Measurements from ENCODE around the gene MZF1. TPM values are rescaled to one million over a fixed set of nuclear protein-coding genes. Genes with fewer than 3 reads are reported as not detected.

Gene MZF1
- total RNA-seq, 1 experiment from 2014 or later, result 50.7 TPM

GRCh38 chr19:58559275-58560006 is 13.7 kb downstream of the MZF1 start:
- CTCF ChIA-PET, result interaction anchor here (0.6 to 1.2 kb wide), 3 partner anchors 11 to 53 kb away, joined by 3 read pairs; no protein-coding TSS in a partner anchor
- H3K9me3 Mint-ChIP-seq (ENCODE audit: unreplicated experiment), result no peaks in the 10 kb centered on the region
- intact Hi-C loops (cut with micrococcal nuclease), result loop anchor here (2.0 kb wide), 1 partner anchor 13 kb away; the partner anchor contains the start of gene MZF1

GRCh38 chr19:58558623-58559274 is 14.4 kb downstream of the MZF1 start:
- Mint-ChIP-seq H3K9me3 (ENCODE audit: unreplicated experiment) (no peaks in the 10 kb centered on the region), H3K4me1 (ENCODE audit: insufficient read depth, unreplicated experiment) (peaks cover 34% of the 10 kb centered on the region), H3K4me3 (ENCODE audit: unreplicated experiment) (peak overlapping the region; percentile 98), H3K27me3 (ENCODE audit: insufficient read depth, unreplicated experiment) (no peaks in the 10 kb centered on the region), H3K36me3 (ENCODE audit: insufficient read depth, unreplicated experiment) (peaks cover 73% of the 10 kb centered on the region), H3K27ac (ENCODE audit: low read depth, unreplicated experiment) (peak overlapping the region; percentile 99)
- no TSS peak for BruUV-seq (replicated peaks)
- CTCF ChIA-PET, result interaction anchor here (0.6 to 1.2 kb wide), 3 partner anchors 11 to 52 kb away, joined by 3 read pairs; no protein-coding TSS in a partner anchor
- peak; percentile 99 for DNase-seq (ENCODE audit: unreplicated experiment)
- intact Hi-C loops (cut with micrococcal nuclease), result loop anchor here (2.0 kb wide), 1 partner anchor 14 kb away; the partner anchor contains the start of gene MZF1
- POLR2A ChIA-PET, result interaction anchor here (0.6 to 7.2 kb wide), 12 partner anchors 10 to 80 kb away, joined by 3 to 77 read pairs (median 11); partner anchors contain the start of genes MZF1, TRIM28 and ZBTB45
- no peak for TF ChIP-seq CTCF (IDR thresholded peaks at IDR 0.05; ENCODE audit: unreplicated experiment)

More at GRCh38 chr19:58559275-58560006, 13.7 kb downstream of the MZF1 start:
- no peak for TF ChIP-seq CTCF (IDR thresholded peaks at IDR 0.05; ENCODE audit: unreplicated experiment)
- peak; percentile 95 for DNase-seq (ENCODE audit: unreplicated experiment)
- H3K36me3 Mint-ChIP-seq (ENCODE audit: insufficient read depth, unreplicated experiment), result peaks cover 68% of the 10 kb centered on the region
- TSS peak; percentile 61 for BruUV-seq (replicated peaks)
- peak overlapping the region; percentile 98 for H3K4me3 Mint-ChIP-seq (ENCODE audit: unreplicated experiment)
- peaks cover 31% of the 10 kb centered on the region for H3K4me1 Mint-ChIP-seq (ENCODE audit: insufficient read depth, unreplicated experiment)
- POLR2A ChIA-PET, result interaction anchor here (0.7 to 7.2 kb wide), 8 partner anchors 9 to 81 kb away, joined by 4 to 77 read pairs (median 24); partner anchors contain the start of genes MZF1, TRIM28 and ZBTB45
- peak overlapping the region; percentile 99 for H3K27ac Mint-ChIP-seq (ENCODE audit: low read depth, unreplicated experiment)
- H3K27me3 Mint-ChIP-seq (ENCODE audit: insufficient read depth, unreplicated experiment), result no peaks in the 10 kb centered on the region

- Mint-ChIP-seq H3K27ac (ENCODE audit: low read depth, unreplicated experiment) (peak within 1 kb of the TSS; percentile 99), H3K4me3 (ENCODE audit: unreplicated experiment) (peak within 1 kb of the TSS; percentile 98), H3K4me1 (ENCODE audit: insufficient read depth, unreplicated experiment) (peaks cover 34% of the 10 kb centered on the region), H3K36me3 (ENCODE audit: insufficient read depth, unreplicated experiment) (peaks cover 77% of the 10 kb centered on the region), H3K27me3 (ENCODE audit: insufficient read depth, unreplicated experiment) (no peaks in the 10 kb centered on the region), H3K9me3 (ENCODE audit: unreplicated experiment) (no peaks in the 10 kb centered on the region)
- CTCF ChIA-PET, result no interaction called here
- intact Hi-C loops (cut with micrococcal nuclease), result loop anchor here (2.0 kb wide), 1 partner anchor 15 kb away; the partner anchor contains the start of gene MZF1
- peak; percentile 29 for DNase-seq (ENCODE audit: unreplicated experiment)
- POLR2A ChIA-PET, result interaction anchor here (0.6 to 7.2 kb wide), 9 partner anchors 9 to 44 kb away, joined by 3 to 77 read pairs (median 16); partner anchors contain the start of genes MZF1, TRIM28 and ZBTB45
- BruUV-seq (replicated peaks), result no TSS peak
- TF ChIP-seq CTCF (IDR thresholded peaks at IDR 0.05; ENCODE audit: unreplicated experiment), result no peak
These were observed 15.0 kb downstream of the MZF1 start, which contains the start of gene UBE2M for GRCh38 chr19:58558066-58558622. Gene UBE2M, minus strand, starts transcription at chr19:58558611. Its CDS starts 230 bp downstream, at chr19:58558381.

All from MCF 10A (cell line).